CD4-positive, alpha-beta T cell (primary cell): ENCODE data around the gene RAPGEF3. TPM values are rescaled to one million over a fixed set of nuclear protein-coding genes. Genes with fewer than 3 reads are reported as not detected.

Experiments
- ATAC-seq: fragments of 200-7000 bp; cut with Tn5 transposase; one replicate; pipeline ENCODE4 v1.10.0; 2022; ENCODE audit warnings: mild to moderate bottlenecking; ENCODE audit not compliant: poor library complexity
- CTCF ChIA-PET: fragments of 350-600 bp; sonication (Branson Sonifier 250); formaldehyde crosslinking; loops from one replicate; lab custom pipeline; 2021; ENCODE audit warnings: antibody characterized with exemption, inconsistent platforms; lab: Charles Lee
- POLR2A ChIA-PET: fragments of 350-600 bp; sonication (Branson Sonifier 250); formaldehyde crosslinking; loops from one replicate; lab custom pipeline; 2021; ENCODE audit warnings: antibody characterized with exemption, inconsistent platforms; lab: Charles Lee
- DNase-seq, 14 experiments: peaks; one replicate each; pipeline ENCODE4 v3.0.0-alpha.2; 2013 to 2020; ENCODE audit warnings: mixed read lengths in 2 of 14
- H3K27ac ChIP-seq, 2 donors: one replicate each; pipeline versions ENCODE4 v1.5.1 to v1.7.0; 2013; ENCODE audit warnings: low read length in 2 of 2, low read depth in 1 of 2, mild to moderate bottlenecking in 1 of 2
- H3K27me3 ChIP-seq, 2 experiments: 1 replicate in 1 of 2; 2 replicates in 1 of 2; pipeline versions ENCODE4 v1.6.1 to v1.7.0; 2013; ENCODE audit warnings: low read length in 2 of 2, control low read depth in 1 of 2, mild to moderate bottlenecking in 1 of 2, moderate library complexity in 1 of 2; ENCODE audit not compliant: insufficient read depth in 2 of 2, control insufficient read depth in 1 of 2
- H3K36me3 ChIP-seq: one replicate; pipeline ENCODE4 v1.6.1; 2013; ENCODE audit warnings: low read length, control low read depth; ENCODE audit not compliant: insufficient read depth
- H3K4me1 ChIP-seq: one replicate; pipeline ENCODE4 v1.6.1; 2013; ENCODE audit warnings: low read length, control low read depth; ENCODE audit not compliant: insufficient read depth
- H3K4me3 ChIP-seq: one replicate; pipeline ENCODE4 v1.5.1; 2013; ENCODE audit warnings: mild to moderate bottlenecking, low read length, moderate library complexity
- H3K9me3 ChIP-seq, 2 experiments: 1 replicate in 1 of 2; 2 replicates in 1 of 2; pipeline versions ENCODE4 v1.6.1 to v1.7.0; 2013; ENCODE audit warnings: low read length in 2 of 2, mild to moderate bottlenecking in 2 of 2, control low read depth in 1 of 2, moderate library complexity in 1 of 2; ENCODE audit not compliant: control insufficient read depth in 1 of 2, insufficient read depth in 1 of 2
- H3K27ac Mint-ChIP-seq: one replicate; pipeline ENCODE4 v1.8.0; 2020; ENCODE audit warnings: mixed read lengths
- H3K27me3 Mint-ChIP-seq: one replicate; pipeline ENCODE4 v1.8.0; 2021; ENCODE audit warnings: mixed read lengths
- H3K36me3 Mint-ChIP-seq: one replicate; pipeline ENCODE4 v1.8.0; 2021; ENCODE audit warnings: low read depth, mixed read lengths
- H3K4me1 Mint-ChIP-seq: one replicate; pipeline ENCODE4 v1.8.0; 2021; ENCODE audit warnings: low read depth, mixed read lengths
- H3K4me3 Mint-ChIP-seq: one replicate; pipeline ENCODE4 v1.8.0; 2020; ENCODE audit warnings: mild to moderate bottlenecking, mixed read lengths
- H3K9me3 Mint-ChIP-seq: one replicate; pipeline ENCODE4 v1.8.0; 2020; ENCODE audit warnings: mixed read lengths
- CTCF ChIP-seq: fragments of 200-600 bp; IDR thresholded peaks from one replicate; pipeline ENCODE4 v1.8.0; 2022; ENCODE audit warnings: antibody characterized with exemption, mild to moderate bottlenecking
- intact Hi-C, 2 experiments: fragments of 100-400 bp; cut with DNase I in 1 of 2; cut with micrococcal nuclease in 1 of 2; formaldehyde crosslinking; loops; one replicate each; pipeline versions ENCODE4 v1.15.1 to v1.9.0; 2023 to 2025; cut with DNase I, micrococcal nuclease
- total RNA-seq, 174 experiments: library from RNA in 2 of 174; stranded (reverse) in 2 of 174; gene quantifications; one replicate each; pipeline ENCODE4 v1.2.3 and lab custom pipeline; 2021 to 2026

Gene RAPGEF3
- total RNA-seq, 2 experiments from 2014 or later = 0.17 to 0.33 TPM

- H3K27me3 ChIP-seq = no peaks in the 10 kb centered on the region
- H3K27ac Mint-ChIP-seq = no peak overlapping the region
- intact Hi-C loops = loop anchor here (5.0 kb wide), 2 partner anchors 122 to 173 kb away; no protein-coding TSS in a partner anchor
- H3K4me3 Mint-ChIP-seq = peak overlapping the region; percentile 89
- no peaks in the 10 kb centered on the region for H3K27me3 Mint-ChIP-seq
- CTCF ChIA-PET = no interaction called here
- no peak overlapping the region for H3K4me3 ChIP-seq
- no peak for ATAC-seq
- H3K4me1 Mint-ChIP-seq = peaks cover 37% of the 10 kb centered on the region
- DNase-seq = no peak
- H3K27ac ChIP-seq = no peak overlapping the region
- TF ChIP-seq CTCF = no peak
- no peaks in the 10 kb centered on the region for H3K36me3 ChIP-seq
- H3K36me3 Mint-ChIP-seq = no peaks in the 10 kb centered on the region
- H3K9me3 Mint-ChIP-seq = no peaks in the 10 kb centered on the region
- peaks cover 40% of the 10 kb centered on the region for H3K4me1 ChIP-seq
- POLR2A ChIA-PET = no interaction called here
- no peaks in the 10 kb centered on the region for H3K9me3 ChIP-seq
Observed at GRCh38 chr12:47774663-47775062, 16.0 kb upstream of the RAPGEF3 start.

GRCh38 chr12:47773858-47774580 lies 15.3 kb upstream of the RAPGEF3 start:
- intact Hi-C loops = no loop called here
- H3K4me1 ChIP-seq = peaks cover 34% of the 10 kb centered on the region
- no peaks in the 10 kb centered on the region for H3K36me3 Mint-ChIP-seq

More at GRCh38 chr12:47773858-47774580, 15.3 kb upstream of the RAPGEF3 start:
- H3K36me3 ChIP-seq = no peaks in the 10 kb centered on the region
- no peak for TF ChIP-seq CTCF
- ATAC-seq (no peak), DNase-seq (no peak)
- Mint-ChIP-seq H3K27ac (peak overlapping the region; percentile 33), H3K27me3 (no peaks in the 10 kb centered on the region), H3K4me1 (peaks cover 31% of the 10 kb centered on the region), H3K9me3 (no peaks in the 10 kb centered on the region), H3K4me3 (peak overlapping the region; percentile 89)
- H3K27ac ChIP-seq = no peak overlapping the region
- CTCF ChIA-PET = interaction anchor here (0.7 to 9.5 kb wide), 6 partner anchors 16 to 397 kb away, joined by 3 to 157 read pairs (median 4); partner anchors contain the start of gene TMEM106C
- H3K27me3 ChIP-seq = no peaks in the 10 kb centered on the region
- H3K4me3 ChIP-seq = peak overlapping the region; percentile 54
- POLR2A ChIA-PET = interaction anchor here (0.7 to 2.2 kb wide), 6 partner anchors 16 to 68 kb away, joined by 3 to 8 read pairs (median 4); partner anchors contain the start of genes RAPGEF3 and RPAP3
- H3K9me3 ChIP-seq = no peaks in the 10 kb centered on the region
